Placental pericyte (primary cell): Measurements from ENCODE around the gene ELAVL4. TPM values are rescaled to one million over a fixed set of nuclear protein-coding genes. Genes with fewer than 3 reads are reported as not detected.

Experiments
- total RNA-seq: library from RNA; depleted of rRNA; stranded (reverse); fragments of >200 nt; gene quantifications from 2 replicates; pipeline ENCODE4 v1.2.3, GENCODE V29; 2012

Gene ELAVL4
- not detected in 2 replicates for total RNA-seq

GRCh38 chr1:50108497-50109059 is at the start of gene ELAVL4:
Gene ELAVL4, plus strand, starts transcription at chr1:50108920. Its CDS starts 270 bp downstream, at chr1:50109190.

Other genes with a start within 250 kb of the ELAVL4 start
- not detected in 2 replicates for gene AGBL4, start 85.0 kb upstream of the ELAVL4 start, total RNA-seq